GM18519 (cell line): ENCODE data around the gene DLGAP1.
A peak's percentile ranks its signal among the peaks of the same experiment; 100 is the strongest.

Experiments
- ATAC-seq: cut with Tn5 transposase; IDR thresholded peaks from one replicate; pipeline ENCODE4 v1.9.1; 2021; ENCODE audit warnings: mild to moderate bottlenecking, moderate library complexity; ENCODE audit not compliant: unreplicated experiment, low FRiP score

Gene DLGAP1

GRCh38 chr18:3451989-3452749 is 1002.9 kb downstream of the DLGAP1 start:
- ATAC-seq: no peak

- no peak for ATAC-seq
Measured at GRCh38 chr18:3451183-3451988, 1003.7 kb downstream of the DLGAP1 start.

GRCh38 chr18:3450799-3451182 is 1004.3 kb downstream of the DLGAP1 start:
- no peak for ATAC-seq

GRCh38 chr18:3450012-3450798 is 1004.9 kb downstream of the DLGAP1 start, which contains the start of gene TGIF1:
TSS of gene TGIF1 (plus strand) at chr18:3450172. CDS start at chr18:3450490, 318 bp downstream.
- ATAC-seq: no peak

GRCh38 chr18:3449512-3450011 is 1005.5 kb downstream of the DLGAP1 start:
- no peak for ATAC-seq

GRCh38 chr18:3448838-3449511 is 1006.1 kb downstream of the DLGAP1 start:
- peak; percentile 43 for ATAC-seq

GRCh38 chr18:3447895-3448837 is 1006.9 kb downstream of the DLGAP1 start:
- peak; percentile 55 for ATAC-seq

- ATAC-seq: no peak
Measured at GRCh38 chr18:3447068-3447894, 1007.8 kb downstream of the DLGAP1 start.
